AG08395 (cell line): ENCODE measurements around the gene OGN.

Experiments
- DNase-seq: peaks from one replicate; pipeline ENCODE4 v3.0.0; 2012; ENCODE audit warnings: mixed read lengths, low spot score

Gene OGN

GRCh38 chr9:92342825-92343488 is 61.4 kb downstream of the OGN start:
- DNase-seq = peak; percentile 31

GRCh38 chr9:92341578-92341977 is 62.8 kb downstream of the OGN start:
- no peak for DNase-seq

GRCh38 chr9:92333282-92333634 is 71.1 kb downstream of the OGN start:
- DNase-seq = no peak
